GM12865 (cell line): ENCODE measurements around the gene RAG2.
"Not testable (repeated sequence)": the region's sequence is repeated elsewhere in the genome, so short reads cannot be mapped to it uniquely, and the experiment has no call there.

Source experiments
- DNase-seq: peaks from one replicate; pipeline ENCODE4 v3.0.0; 2010; ENCODE audit warnings: low read depth
- H3K4me3 ChIP-seq: 2 replicates; pipeline ENCODE4 v1.5.1; 2011; ENCODE audit warnings: mild to moderate bottlenecking, low read depth, low read length, control low read depth
- TF ChIP-seq, protein P1 (sequence below): IDR thresholded peaks from 2 replicates; pipeline ENCODE4 v1.5.1; 2011; ENCODE audit warnings: low read length, control low read depth, low read depth, inconsistent platforms; ENCODE audit not compliant: insufficient read depth; ENCODE audit errors: missing control alignments

The RAG2 gene

DNA sequence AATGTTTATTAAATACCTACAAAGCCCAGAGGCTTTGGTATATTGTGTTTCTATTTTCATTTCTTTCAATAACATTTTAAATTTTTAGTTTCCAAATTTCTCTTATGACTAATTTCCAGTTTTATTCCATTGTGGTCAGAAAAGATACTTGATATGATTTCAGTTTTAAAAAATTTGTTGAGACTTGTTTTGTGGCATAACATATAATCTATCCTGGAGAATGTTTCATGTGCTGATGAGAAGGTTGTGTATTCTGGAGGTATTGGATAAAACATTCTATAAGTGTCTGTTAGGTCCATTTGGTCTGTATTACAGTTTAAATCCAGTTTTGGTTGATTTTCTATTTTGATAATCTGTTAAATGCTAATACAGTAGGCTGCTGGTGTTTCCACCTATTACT, 40.0 kb downstream of the RAG2 start:
- no peak for DNase-seq
- H3K4me3 ChIP-seq: no peak overlapping the region
- TF ChIP-seq, protein P1, sequence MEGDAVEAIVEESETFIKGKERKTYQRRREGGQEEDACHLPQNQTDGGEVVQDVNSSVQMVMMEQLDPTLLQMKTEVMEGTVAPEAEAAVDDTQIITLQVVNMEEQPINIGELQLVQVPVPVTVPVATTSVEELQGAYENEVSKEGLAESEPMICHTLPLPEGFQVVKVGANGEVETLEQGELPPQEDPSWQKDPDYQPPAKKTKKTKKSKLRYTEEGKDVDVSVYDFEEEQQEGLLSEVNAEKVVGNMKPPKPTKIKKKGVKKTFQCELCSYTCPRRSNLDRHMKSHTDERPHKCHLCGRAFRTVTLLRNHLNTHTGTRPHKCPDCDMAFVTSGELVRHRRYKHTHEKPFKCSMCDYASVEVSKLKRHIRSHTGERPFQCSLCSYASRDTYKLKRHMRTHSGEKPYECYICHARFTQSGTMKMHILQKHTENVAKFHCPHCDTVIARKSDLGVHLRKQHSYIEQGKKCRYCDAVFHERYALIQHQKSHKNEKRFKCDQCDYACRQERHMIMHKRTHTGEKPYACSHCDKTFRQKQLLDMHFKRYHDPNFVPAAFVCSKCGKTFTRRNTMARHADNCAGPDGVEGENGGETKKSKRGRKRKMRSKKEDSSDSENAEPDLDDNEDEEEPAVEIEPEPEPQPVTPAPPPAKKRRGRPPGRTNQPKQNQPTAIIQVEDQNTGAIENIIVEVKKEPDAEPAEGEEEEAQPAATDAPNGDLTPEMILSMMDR: no peak

DNA sequence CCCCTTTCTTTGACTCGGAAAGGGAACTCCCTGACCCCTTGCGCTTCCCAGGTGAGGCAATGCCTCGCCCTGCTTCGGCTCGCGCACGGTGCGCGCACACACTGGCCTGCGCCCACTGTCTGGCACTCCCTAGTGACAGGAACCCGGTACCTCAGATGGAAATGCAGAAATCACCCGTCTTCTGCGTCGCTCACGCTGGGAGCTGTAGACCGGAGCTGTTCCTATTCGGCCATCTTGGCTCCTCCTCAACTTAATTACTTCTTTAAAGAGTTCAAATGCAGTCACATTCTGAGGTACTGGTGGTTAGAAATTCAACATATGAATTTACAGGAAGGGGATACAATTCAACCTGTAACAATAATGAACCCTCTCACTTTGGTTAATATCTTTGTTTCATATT, 40.6 kb downstream of the RAG2 start:
- not testable (repeated sequence) for DNase-seq, H3K4me3 ChIP-seq

DNA sequence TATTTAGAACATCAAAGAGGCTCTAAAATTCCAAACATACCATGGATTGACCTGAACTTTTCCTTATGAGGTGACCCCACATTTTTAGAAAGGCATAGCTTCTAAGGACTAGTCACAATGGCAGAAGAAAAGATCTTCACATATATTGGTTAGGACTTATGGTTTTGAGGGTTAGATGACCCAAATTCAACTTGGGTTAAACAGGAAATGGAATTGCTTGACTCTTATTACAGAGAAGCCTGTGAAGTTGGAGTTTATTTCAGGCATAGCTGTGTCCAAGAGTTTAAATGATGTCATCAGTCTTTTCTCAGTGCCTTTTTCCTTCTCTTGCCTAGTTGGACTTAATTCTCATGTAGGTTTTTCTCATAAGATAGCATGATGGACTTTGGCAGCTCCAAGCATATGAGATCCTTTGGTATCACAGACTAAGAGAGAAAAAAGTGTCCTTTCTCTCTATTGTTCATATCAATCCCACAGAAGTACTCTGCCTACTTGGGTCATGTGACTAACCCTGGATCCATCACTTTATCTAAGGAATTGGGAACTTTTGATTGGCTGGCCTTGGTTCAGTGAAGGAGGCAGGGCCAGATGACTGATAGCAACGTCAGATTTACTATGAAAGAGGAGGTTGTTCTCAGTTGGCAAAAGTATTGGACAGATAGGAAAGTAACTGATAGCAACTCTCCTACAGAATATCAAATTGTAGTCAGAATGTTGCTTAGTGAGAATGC, 47.5 kb downstream of the RAG2 start:
- H3K4me3 ChIP-seq: no peak overlapping the region
- DNase-seq: no peak
- TF ChIP-seq, protein P1: no peak
